ENCODE results near the gene MYO9B. TPM values are rescaled to one million over a fixed set of nuclear protein-coding genes. Genes with fewer than 3 reads are reported as not detected.

MYO9B gene
- total and polyA plus RNA-seq, 2 experiments from 2014 or later = 29.9 to 32.4 TPM

DNA sequence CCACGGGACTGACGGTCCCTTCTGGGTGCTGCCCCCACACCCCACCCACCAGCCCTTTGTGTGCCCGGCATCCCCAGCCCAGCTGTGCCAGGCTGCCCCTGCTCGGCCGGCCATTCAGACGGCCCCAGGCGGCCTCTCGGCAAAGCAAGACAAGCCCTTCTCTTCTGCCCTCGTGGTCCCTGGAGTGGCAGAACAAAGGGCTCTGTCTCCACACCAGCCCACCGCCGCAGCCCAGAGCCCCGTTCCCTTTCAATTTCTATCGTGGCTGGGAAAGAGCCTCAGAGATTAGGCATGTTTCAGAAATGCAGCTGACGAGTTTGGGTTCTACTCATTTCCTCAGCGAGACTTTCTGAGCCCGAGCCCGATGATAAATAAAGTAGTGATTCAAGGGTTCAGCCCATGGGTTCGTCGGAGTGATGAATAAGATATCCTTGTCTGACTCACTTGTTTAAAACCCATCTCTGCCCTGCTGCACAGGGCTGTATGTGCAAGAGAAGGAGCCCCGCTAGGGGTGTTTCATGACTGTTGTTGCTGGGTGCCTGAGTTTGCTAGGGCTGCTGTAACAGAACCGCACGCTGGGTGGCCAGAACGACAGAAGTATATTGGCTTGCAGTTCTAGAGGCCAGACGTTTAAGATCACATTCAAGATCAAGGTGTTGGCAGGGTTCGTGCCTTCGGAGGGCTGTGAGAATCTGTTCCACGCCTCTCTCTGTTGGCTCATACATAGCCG, 4.3 kb downstream of the MYO9B start:
- DNase-seq (ENCODE audit: low spot score) = peak; percentile 80
- Histone ChIP-seq H4K20me1 (ENCODE audit: insufficient read depth, poor library complexity, severe bottlenecking) (peaks cover 4% of the 10 kb centered on the region), H3K27me3 (no peaks in the 10 kb centered on the region), H3K9me3 (ENCODE audit: low read depth) (no peaks in the 10 kb centered on the region), H2AFZ (no peak overlapping the region), H3K27ac (peak overlapping the region; percentile 92), H3K4me2 (peak overlapping the region; percentile 68), H3K9me2 (replicated peaks; ENCODE audit: insufficient read depth) (no peaks in the 10 kb centered on the region), H3K79me2 (peaks cover 82% of the 10 kb centered on the region), H3K4me1 (ENCODE audit: insufficient read depth) (peaks cover 9% of the 10 kb centered on the region), H3K4me3 (no peak overlapping the region), H3K36me3 (replicated peaks; ENCODE audit: insufficient read depth, low read depth) (no peaks in the 10 kb centered on the region)
- TF ChIP-seq, protein P1, sequence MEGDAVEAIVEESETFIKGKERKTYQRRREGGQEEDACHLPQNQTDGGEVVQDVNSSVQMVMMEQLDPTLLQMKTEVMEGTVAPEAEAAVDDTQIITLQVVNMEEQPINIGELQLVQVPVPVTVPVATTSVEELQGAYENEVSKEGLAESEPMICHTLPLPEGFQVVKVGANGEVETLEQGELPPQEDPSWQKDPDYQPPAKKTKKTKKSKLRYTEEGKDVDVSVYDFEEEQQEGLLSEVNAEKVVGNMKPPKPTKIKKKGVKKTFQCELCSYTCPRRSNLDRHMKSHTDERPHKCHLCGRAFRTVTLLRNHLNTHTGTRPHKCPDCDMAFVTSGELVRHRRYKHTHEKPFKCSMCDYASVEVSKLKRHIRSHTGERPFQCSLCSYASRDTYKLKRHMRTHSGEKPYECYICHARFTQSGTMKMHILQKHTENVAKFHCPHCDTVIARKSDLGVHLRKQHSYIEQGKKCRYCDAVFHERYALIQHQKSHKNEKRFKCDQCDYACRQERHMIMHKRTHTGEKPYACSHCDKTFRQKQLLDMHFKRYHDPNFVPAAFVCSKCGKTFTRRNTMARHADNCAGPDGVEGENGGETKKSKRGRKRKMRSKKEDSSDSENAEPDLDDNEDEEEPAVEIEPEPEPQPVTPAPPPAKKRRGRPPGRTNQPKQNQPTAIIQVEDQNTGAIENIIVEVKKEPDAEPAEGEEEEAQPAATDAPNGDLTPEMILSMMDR (IDR thresholded peaks at IDR 0.05; ENCODE audit: poor library complexity) = peak; percentile 30
- TF ChIP-seq EZH2 (IDR thresholded peaks at IDR 0.05; ENCODE audit: borderline replicate concordance) (no peak), EZH2phosphoT487 (IDR thresholded peaks at IDR 0.05; ENCODE audit: low read depth, severe bottlenecking, unreplicated experiment) (no peak)
- 59% methylated on average over 28 of the region's 28 CpGs for WGBS (ENCODE audit: low lambda C conversion rate, missing lambda C conversion rate)

DNA sequence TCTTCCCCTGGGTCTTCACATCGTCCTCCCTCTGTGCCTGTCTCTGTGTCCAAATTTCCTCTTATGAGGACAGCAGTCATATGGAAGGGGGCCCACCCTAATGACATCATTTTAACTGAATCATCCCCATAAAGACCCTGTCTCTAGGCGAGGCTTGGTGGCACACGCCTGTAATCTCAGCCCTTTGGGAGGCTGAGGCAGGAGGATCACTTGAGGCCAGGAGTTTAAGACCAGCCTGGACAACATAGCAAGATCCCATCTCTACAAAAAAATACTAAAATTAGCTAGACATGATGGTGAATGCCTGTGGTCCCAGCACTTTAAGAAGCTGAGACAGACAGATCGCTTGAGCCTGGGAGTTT, 4.8 kb downstream of the MYO9B start:
- Histone ChIP-seq H3K27ac (peak overlapping the region; percentile 60), H3K4me2 (peak overlapping the region; percentile 39), H3K4me1 (ENCODE audit: insufficient read depth) (peaks cover 9% of the 10 kb centered on the region), H2AFZ (no peak overlapping the region), H3K9me3 (ENCODE audit: low read depth) (no peaks in the 10 kb centered on the region), H3K27me3 (no peaks in the 10 kb centered on the region), H3K4me3 (no peak overlapping the region), H3K9me2 (replicated peaks; ENCODE audit: insufficient read depth) (no peaks in the 10 kb centered on the region), H4K20me1 (ENCODE audit: insufficient read depth, poor library complexity, severe bottlenecking) (peaks cover 4% of the 10 kb centered on the region), H3K79me2 (peaks cover 87% of the 10 kb centered on the region), H3K36me3 (replicated peaks; ENCODE audit: insufficient read depth, low read depth) (no peaks in the 10 kb centered on the region)
- DNase-seq (ENCODE audit: low spot score) = no peak
- WGBS (ENCODE audit: low lambda C conversion rate, missing lambda C conversion rate) = 90% methylated on average over 4 of the region's 4 CpGs
- TF ChIP-seq EZH2 (IDR thresholded peaks at IDR 0.05; ENCODE audit: borderline replicate concordance) (no peak), EZH2phosphoT487 (IDR thresholded peaks at IDR 0.05; ENCODE audit: low read depth, severe bottlenecking, unreplicated experiment) (no peak)
- TF ChIP-seq, protein P1 (IDR thresholded peaks at IDR 0.05; ENCODE audit: poor library complexity) = no peak

DNA sequence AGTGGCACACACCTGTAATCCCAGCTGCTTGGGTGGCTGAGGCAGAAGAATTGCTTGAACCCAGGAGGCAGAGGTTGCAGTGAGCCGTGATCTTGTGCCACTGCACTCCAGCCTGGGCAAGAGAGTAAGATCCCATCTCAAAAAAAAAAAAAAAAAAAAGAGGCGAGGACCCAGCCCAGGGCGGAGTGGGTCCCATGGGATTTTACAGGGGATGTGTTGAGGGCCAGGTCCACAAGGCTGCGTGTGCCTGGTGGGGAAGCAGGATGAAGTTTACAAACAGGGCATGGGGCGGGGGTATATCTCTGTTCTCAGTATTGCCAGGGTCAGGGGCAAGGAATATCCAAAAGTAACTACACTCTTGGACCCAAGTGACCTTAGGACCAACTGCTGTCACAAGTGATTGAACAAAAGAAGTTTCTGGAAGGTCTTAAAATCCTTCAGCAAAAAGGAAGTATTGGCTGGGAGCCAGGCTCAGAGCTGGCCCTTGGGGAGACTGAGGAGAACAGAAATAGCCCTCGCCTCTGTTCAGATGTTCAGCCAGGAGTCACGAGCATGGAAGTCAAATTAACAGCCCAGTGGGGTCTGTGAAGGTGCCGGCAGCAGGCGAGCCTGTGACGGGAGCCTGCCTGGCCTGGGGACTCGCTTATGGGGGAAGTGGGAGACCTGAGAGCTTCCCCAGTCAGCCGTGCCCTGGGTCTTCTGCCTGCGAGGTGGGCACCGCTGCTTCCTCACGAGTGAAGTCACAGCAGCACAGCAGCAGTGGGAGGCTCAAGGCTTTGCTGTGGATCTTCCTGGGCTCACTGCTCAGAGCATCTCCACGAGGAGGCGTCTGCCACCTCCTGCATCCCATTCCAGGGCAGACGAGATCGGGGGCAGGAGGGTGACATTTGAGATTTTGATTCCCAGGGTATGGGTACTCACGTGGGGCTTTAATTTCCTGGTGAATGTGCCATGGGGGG, 6.4 kb downstream of the MYO9B start:
- no peak for DNase-seq (ENCODE audit: low spot score)
- no peak for TF ChIP-seq EZH2phosphoT487 (IDR thresholded peaks at IDR 0.05; ENCODE audit: low read depth, severe bottlenecking, unreplicated experiment)
- TF ChIP-seq EZH2 (IDR thresholded peaks at IDR 0.05; ENCODE audit: borderline replicate concordance) = no peak
- TF ChIP-seq, protein P1 (IDR thresholded peaks at IDR 0.05; ENCODE audit: poor library complexity) = no peak
- H3K27me3 ChIP-seq = no peaks in the 10 kb centered on the region
- 92% methylated on average over 20 of the region's 20 CpGs for WGBS (ENCODE audit: low lambda C conversion rate, missing lambda C conversion rate)
- H3K4me3 ChIP-seq = no peak overlapping the region
- H4K20me1 ChIP-seq (ENCODE audit: insufficient read depth, poor library complexity, severe bottlenecking) = peaks cover 4% of the 10 kb centered on the region
- no peaks in the 10 kb centered on the region for H3K36me3 ChIP-seq (replicated peaks; ENCODE audit: insufficient read depth, low read depth)
- H3K9me3 ChIP-seq (ENCODE audit: low read depth) = no peaks in the 10 kb centered on the region
- H3K4me2 ChIP-seq = no peak overlapping the region
- peaks cover 4% of the 10 kb centered on the region for H3K4me1 ChIP-seq (ENCODE audit: insufficient read depth)
- no peaks in the 10 kb centered on the region for H3K9me2 ChIP-seq (replicated peaks; ENCODE audit: insufficient read depth)
- no peak overlapping the region for H3K27ac ChIP-seq
- no peak overlapping the region for H2AFZ ChIP-seq
- H3K79me2 ChIP-seq = peaks cover 84% of the 10 kb centered on the region

Measured in hepatocyte (in vitro differentiated cells).